ENCODE measurements around the gene SPRED1. TPM values are rescaled to one million over a fixed set of nuclear protein-coding genes. Genes with fewer than 3 reads are reported as not detected.
"Not testable (repeated sequence)": the region's sequence is repeated elsewhere in the genome, so short reads cannot be mapped to it uniquely, and the experiment has no call there.

The SPRED1 gene
- total RNA-seq, 1 experiment from 2014 or later = 29.6 TPM

DNA sequence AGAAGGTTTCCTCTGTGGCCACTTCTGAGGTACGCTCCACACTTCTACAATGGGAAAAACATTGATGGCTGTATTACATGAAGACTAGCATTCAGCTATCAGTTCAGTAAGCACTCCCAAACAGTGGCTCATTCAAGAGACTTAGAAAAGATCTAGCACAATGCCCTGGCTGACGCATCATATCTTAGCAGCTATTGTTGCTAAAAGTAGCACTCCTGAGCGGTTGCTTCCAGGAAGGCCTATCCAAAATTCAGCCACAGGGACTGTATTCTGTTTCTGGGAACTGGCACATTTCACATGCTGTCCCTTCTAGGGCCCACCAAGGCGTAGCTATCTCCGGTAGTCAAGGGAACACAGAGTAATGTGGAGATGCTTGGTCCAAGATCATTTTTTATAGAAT, 21.2 kb upstream of the SPRED1 start:
- H3K27ac ChIP-seq (ENCODE audit: low read length) = no peak overlapping the region
- no peaks in the 10 kb centered on the region for H3K9me3 ChIP-seq (ENCODE audit: control insufficient read depth, insufficient read depth, low read depth, low read length)
- intact Hi-C loops (cut with micrococcal nuclease; ENCODE audit: unreplicated experiment) (no loop called here), in situ Hi-C loops (cut with HindIII; ENCODE audit: low pct_unique_long_range_greater_than_20kb, low sequenced_read_pairs) (no loop called here)
- no peak for ATAC-seq
- no peak for TF ChIP-seq CTCF (IDR thresholded peaks at IDR 0.05)
- TF ChIP-seq SIN3A (IDR thresholded peaks at IDR 0.05; ENCODE audit: borderline replicate concordance, insufficient read depth, low read depth, low read length) = no peak
- no peak for TF ChIP-seq REST (IDR thresholded peaks at IDR 0.05; ENCODE audit: insufficient read depth in 1 of 2, low read depth in 2 of 2, low read length in 1 of 2)
- TF ChIP-seq TCF7L2 (IDR thresholded peaks at IDR 0.05; ENCODE audit: low read depth, low read length) = no peak
- no peak for TF ChIP-seq POLR2AphosphoS5 (IDR thresholded peaks at IDR 0.05; ENCODE audit: low read depth, low read length)
- POLR2A ChIA-PET = no interaction called here
- peaks cover 2% of the 10 kb centered on the region; the same call in 1 of the 2 replicates for H3K4me1 ChIP-seq (ENCODE audit: control insufficient read depth, insufficient read depth, low read length)
- no peak overlapping the region for H3K4me3 ChIP-seq (ENCODE audit: low read depth in 2 of 2, low read length in 2 of 2)
- BruUV-seq (replicated peaks) = no TSS peak
- H3K36me3 ChIP-seq (ENCODE audit: control insufficient read depth, insufficient read depth, low read length) = no peaks in the 10 kb centered on the region
- CTCF ChIA-PET = no interaction called here
- DNase-seq (ENCODE audit: low read depth, low spot score) = no peak
- no peaks in the 10 kb centered on the region for H3K27me3 ChIP-seq (ENCODE audit: control insufficient read depth, insufficient read depth, low read length)

DNA sequence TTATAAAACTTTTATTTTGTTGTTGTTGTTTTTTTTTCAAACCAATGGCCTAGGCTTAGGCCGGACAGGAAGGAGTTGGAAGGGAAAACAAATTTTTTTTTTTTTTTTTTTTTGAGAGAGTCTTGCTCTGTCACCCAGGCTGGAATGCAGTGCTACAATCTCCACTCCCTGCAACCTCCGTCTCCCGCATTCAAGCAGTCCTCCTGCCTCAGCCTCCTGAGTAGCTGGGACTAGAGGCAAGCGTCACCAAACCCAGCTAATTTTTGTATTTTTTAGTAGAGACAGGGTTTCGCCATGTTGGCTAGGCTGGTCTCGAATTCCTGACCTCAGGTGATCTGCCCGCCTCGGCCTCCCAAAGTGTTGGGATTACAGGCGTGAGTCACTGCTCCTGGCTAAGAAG, 15.6 kb upstream of the SPRED1 start:
- POLR2A ChIA-PET; H3K27ac ChIP-seq (ENCODE audit: low read length); CTCF ChIA-PET; H3K4me3 ChIP-seq (ENCODE audit: low read depth in 2 of 2, low read length in 2 of 2); BruUV-seq (replicated peaks); DNase-seq (ENCODE audit: low read depth, low spot score); in situ Hi-C loops (cut with HindIII; ENCODE audit: low pct_unique_long_range_greater_than_20kb, low sequenced_read_pairs); H3K4me1 ChIP-seq (ENCODE audit: control insufficient read depth, insufficient read depth, low read length); H3K36me3 ChIP-seq (ENCODE audit: control insufficient read depth, insufficient read depth, low read length); H3K27me3 ChIP-seq (ENCODE audit: control insufficient read depth, insufficient read depth, low read length); intact Hi-C loops (cut with micrococcal nuclease; ENCODE audit: unreplicated experiment); ATAC-seq; H3K9me3 ChIP-seq (ENCODE audit: control insufficient read depth, insufficient read depth, low read depth, low read length): not testable (repeated sequence)

GRCh38 chr15:38238311-38238710, 14.3 kb upstream of the SPRED1 start:
- TF ChIP-seq SIN3A (IDR thresholded peaks at IDR 0.05; ENCODE audit: borderline replicate concordance, insufficient read depth, low read depth, low read length) (no peak), CTCF (IDR thresholded peaks at IDR 0.05) (no peak), REST (IDR thresholded peaks at IDR 0.05; ENCODE audit: insufficient read depth in 1 of 2, low read depth in 2 of 2, low read length in 1 of 2) (no peak), TCF7L2 (IDR thresholded peaks at IDR 0.05; ENCODE audit: low read depth, low read length) (no peak), POLR2AphosphoS5 (IDR thresholded peaks at IDR 0.05; ENCODE audit: low read depth, low read length) (no peak)

More at GRCh38 chr15:38238311-38238710, 14.3 kb upstream of the SPRED1 start:
- in situ Hi-C loops (cut with HindIII; ENCODE audit: low pct_unique_long_range_greater_than_20kb, low sequenced_read_pairs) = no loop called here
- H3K27ac ChIP-seq (ENCODE audit: low read length) = no peak overlapping the region
- no peaks in the 10 kb centered on the region for H3K36me3 ChIP-seq (ENCODE audit: control insufficient read depth, insufficient read depth, low read length)
- DNase-seq (ENCODE audit: low read depth, low spot score) = no peak
- H3K4me1 ChIP-seq (ENCODE audit: control insufficient read depth, insufficient read depth, low read length) = no peaks in the 10 kb centered on the region
- no peak for ATAC-seq
- intact Hi-C loops (cut with micrococcal nuclease; ENCODE audit: unreplicated experiment) = no loop called here
- no peaks in the 10 kb centered on the region for H3K9me3 ChIP-seq (ENCODE audit: control insufficient read depth, insufficient read depth, low read depth, low read length)
- no TSS peak for BruUV-seq (replicated peaks)
- CTCF ChIA-PET = no interaction called here
- H3K4me3 ChIP-seq (ENCODE audit: low read depth in 2 of 2, low read length in 2 of 2) = no peak overlapping the region
- no peaks in the 10 kb centered on the region for H3K27me3 ChIP-seq (ENCODE audit: control insufficient read depth, insufficient read depth, low read length)
- POLR2A ChIA-PET = no interaction called here

Measured in Panc1 (cell line).